NCI-H2196 (cell line): ENCODE measurements around the gene DIAPH1.

Experiments
- DNase-seq: peaks from one replicate; lab custom pipeline; 2025; ENCODE audit not compliant: unreplicated experiment; lab: John Stamatoyannopoulos, UW

DIAPH1 gene

DNA sequence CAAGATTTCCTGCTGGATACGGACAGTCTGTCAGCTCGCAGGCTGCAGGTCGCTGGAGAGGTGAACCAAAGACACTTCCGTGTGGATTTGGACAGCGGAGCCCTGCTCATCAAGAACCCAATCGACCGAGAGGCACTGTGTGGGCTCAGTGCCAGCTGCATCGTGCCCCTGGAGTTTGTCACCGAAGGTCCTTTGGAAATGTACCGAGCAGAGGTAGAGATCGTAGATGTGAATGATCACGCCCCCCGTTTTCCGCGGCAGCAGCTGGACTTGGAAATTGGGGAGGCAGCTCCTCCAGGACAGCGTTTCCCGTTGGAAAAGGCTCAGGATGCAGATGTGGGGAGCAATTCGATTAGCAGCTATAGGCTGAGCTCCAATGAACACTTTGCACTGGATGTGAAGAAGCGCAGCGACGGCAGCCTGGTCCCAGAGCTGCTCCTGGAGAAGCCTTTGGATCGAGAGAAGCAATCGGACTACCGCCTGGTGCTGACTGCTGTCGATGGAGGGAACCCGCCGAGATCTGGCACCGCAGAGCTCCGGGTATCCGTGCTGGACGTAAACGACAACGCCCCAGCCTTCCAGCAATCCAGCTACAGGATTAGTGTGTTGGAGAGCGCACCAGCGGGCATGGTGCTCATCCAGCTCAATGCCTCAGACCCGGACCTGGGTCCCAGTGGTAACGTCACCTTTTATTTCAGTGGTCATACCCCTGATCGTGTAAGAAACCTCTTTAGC is 133.3 kb downstream of the DIAPH1 start:
- no peak for DNase-seq

DNA sequence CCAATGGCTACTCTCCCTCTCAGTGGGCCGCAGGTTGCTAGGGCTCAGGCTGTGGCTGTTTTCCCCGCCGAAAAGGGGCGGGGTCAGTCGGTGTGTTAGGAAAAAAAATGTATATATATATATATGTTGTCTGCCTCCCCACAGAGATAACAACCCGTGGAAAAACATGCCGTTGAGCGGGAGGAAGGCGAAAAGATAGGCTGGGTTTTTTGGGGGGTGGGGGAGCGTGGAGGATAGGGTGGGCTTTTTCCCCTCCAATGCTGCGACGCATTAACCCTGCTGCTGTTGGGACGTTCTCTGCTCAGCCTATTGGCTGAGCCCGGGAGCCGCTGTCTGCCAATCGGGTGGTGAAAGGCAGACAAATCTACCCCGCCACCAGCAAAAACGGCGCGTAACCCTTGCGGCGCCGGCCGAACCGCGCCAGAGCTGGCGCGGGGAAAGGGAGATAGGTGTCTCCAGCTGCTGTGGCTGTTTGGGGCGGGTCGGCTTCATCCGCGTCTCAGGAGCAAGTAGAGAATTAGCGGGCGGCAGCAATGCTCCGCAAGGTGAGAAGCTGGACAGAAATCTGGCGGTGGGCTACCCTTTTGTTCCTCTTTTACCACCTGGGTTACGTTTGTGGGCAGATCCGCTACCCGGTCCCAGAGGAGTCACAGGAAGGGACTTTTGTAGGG is 134.0 kb downstream of the DIAPH1 start, which contains the start of gene PCDHGC4:
Gene PCDHGC4, plus strand, starts transcription at position 390 of the 671 bp plus-strand sequence. Its CDS starts 144 bp downstream, at position 534.
- DNase-seq: no peak

- no peak for DNase-seq
These were observed 134.5 kb downstream of the DIAPH1 start for GRCh38 chr5:141484310-141484640.

GRCh38 chr5:141483902-141484301 is 134.9 kb downstream of the DIAPH1 start:
- DNase-seq: no peak

DNA sequence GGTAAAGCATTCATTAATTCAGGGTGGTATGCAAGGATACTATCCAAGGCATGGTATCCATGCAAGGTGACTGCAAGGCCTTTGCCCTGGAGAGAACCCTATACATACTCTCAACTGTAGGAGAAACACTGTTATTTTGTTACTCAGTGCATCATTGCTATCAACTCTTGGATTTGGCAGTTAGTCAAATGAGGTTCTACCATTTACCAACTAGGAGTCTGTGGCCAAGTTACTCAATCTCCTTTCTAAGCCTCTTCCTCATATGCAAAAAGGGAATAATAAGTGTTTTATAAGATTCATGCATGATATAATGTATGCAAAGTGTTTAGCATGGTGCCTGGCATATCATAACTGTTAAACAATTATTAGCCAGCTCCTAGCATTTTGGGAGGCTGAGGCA is 139.0 kb downstream of the DIAPH1 start:
- no peak for DNase-seq

GRCh38 chr5:141478321-141478945 is 140.4 kb downstream of the DIAPH1 start:
- no peak for DNase-seq

DNA sequence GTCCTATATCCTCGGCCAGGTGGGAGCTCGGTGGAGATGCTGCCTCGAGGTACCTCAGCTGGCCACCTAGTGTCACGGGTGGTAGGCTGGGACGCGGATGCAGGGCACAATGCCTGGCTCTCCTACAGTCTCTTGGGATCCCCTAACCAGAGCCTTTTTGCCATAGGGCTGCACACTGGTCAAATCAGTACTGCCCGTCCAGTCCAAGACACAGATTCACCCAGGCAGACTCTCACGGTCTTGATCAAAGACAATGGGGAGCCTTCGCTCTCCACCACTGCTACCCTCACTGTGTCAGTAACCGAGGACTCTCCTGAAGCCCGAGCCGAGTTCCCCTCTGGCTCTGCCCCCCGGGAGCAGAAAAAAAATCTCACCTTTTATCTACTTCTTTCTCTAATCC is 141.0 kb downstream of the DIAPH1 start:
- no peak for DNase-seq

DNA sequence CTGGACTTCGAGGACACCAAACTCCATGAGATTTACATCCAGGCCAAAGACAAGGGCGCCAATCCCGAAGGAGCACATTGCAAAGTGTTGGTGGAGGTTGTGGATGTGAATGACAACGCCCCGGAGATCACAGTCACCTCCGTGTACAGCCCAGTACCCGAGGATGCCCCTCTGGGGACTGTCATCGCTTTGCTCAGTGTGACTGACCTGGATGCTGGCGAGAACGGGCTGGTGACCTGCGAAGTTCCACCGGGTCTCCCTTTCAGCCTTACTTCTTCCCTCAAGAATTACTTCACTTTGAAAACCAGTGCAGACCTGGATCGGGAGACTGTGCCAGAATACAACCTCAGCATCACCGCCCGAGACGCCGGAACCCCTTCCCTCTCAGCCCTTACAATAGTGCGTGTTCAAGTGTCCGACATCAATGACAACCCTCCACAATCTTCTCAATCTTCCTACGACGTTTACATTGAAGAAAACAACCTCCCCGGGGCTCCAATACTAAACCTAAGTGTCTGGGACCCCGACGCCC is 141.7 kb downstream of the DIAPH1 start:
- DNase-seq: no peak

DNA sequence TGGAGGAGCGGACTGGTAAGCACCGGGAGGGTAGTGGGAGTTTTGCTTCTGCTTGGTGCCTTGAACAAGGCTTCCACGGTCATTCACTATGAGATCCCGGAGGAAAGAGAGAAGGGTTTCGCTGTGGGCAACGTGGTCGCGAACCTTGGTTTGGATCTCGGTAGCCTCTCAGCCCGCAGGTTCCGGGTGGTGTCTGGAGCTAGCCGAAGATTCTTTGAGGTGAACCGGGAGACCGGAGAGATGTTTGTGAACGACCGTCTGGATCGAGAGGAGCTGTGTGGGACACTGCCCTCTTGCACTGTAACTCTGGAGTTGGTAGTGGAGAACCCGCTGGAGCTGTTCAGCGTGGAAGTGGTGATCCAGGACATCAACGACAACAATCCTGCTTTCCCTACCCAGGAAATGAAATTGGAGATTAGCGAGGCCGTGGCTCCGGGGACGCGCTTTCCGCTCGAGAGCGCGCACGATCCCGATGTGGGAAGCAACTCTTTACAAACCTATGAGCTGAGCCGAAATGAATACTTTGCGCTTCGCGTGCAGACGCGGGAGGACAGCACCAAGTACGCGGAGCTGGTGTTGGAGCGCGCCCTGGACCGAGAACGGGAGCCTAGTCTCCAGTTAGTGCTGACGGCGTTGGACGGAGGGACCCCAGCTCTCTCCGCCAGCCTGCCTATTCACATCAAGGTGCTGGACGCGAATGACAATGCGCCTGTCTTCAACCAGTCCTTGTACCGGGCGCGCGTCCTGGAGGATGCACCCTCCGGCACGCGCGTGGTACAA is 142.5 kb downstream of the DIAPH1 start:
- no peak for DNase-seq

- peak; percentile 90 for DNase-seq
These were observed 143.1 kb downstream of the DIAPH1 start, which contains the start of gene PCDHGC3 for GRCh38 chr5:141475625-141476131. PCDHGC3 (plus strand) TSS chr5:141475966; CDS start chr5:141476117, 151 bp downstream.

GRCh38 chr5:141465351-141465750 is 153.4 kb downstream of the DIAPH1 start:
- no peak for DNase-seq
